HG02678 (cell line): ENCODE results near the gene PLCXD1.
"Not testable (repeated sequence)": the region's sequence is repeated elsewhere in the genome, so short reads cannot be mapped to it uniquely, and the experiment has no call there.

Experiments used
- ATAC-seq: cut with Tn5 transposase; IDR thresholded peaks from one replicate; pipeline ENCODE4 v1.9.1; 2021; ENCODE audit warnings: mild to moderate bottlenecking, moderate library complexity; ENCODE audit not compliant: unreplicated experiment

The PLCXD1 gene

DNA sequence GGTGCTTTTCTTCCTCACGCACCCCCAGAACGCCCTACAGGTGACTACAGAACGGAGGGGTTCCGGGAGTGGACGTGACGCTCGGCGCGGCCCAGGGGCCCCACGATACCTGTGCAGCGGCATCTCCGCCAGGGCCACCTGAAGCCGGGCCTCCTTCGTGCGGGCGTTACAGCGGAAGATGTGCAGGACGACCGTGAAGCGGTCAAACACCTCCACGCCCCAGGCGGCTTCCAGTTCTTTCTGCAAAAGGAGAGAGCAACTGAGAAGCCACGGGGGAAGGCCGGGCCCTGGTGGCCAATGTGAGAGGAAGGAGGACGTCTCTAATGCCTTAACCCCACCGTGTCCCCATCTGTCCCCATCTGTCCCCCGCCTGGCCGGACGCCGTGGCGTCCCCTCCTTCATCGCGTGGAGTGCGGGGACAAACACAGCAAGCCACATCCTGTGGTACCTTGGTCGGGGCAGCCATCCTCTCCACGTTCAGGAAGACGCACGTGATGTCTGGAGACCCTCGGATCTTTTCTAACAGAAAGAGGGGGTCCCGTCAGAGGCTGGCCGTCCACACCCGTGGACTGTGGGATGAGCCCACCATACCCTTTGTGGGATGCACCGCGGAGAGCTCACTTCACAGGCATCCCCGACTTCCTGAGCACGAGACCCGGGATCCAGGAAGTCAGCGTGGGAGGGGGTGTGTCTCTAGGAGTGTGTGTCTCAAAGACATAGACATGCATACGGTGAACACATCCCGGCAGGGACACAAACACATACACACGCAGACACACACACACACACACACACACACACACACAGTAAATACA, 33.8 kb downstream of the PLCXD1 start:
- no peak for ATAC-seq

DNA sequence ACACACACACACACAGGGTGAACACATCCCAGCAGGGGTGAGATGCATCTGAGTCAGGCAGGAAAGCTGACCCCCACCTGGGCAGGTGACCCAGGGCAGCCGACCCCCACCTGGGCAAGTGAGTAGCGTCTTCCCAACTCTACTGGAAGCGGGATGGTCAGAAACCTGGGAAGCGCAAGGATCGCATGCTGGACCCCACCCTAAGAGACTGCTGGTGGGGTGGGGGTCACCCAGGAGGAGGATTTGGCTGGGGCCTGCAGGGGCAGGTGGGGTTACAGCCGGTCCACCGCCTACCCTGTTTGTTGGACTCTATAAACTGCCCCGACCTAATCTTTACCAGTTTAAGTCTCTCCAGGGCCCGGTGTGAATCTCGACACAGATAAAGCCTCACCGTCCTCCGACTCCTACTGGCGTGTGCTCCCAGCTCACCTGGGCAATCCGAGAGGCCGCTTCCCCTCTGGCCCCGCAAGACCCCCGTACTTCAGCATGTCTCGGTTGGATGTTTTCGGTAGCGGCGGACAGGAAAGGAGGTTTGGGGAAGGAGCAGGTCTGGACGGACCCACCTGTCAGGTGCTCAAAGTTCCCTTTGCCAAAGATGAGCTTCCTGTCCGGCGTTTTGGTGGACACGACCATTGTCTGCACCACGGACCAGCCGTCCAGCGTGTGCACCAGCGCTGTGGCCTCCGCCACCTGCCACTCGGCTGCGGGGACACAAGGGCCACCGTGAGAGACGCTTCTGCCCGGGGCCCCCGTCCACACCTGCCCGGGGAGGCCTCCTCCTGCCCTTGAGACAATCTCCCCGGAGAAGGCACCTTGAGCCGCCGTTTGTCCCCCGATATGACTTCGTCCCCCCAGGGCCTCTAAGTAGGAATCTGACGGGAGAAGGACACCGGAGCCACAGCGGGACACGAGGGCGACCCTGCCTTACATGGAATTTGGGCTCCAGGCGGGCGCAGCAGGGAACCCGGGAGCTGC, 35.5 kb downstream of the PLCXD1 start:
- no peak for ATAC-seq

DNA sequence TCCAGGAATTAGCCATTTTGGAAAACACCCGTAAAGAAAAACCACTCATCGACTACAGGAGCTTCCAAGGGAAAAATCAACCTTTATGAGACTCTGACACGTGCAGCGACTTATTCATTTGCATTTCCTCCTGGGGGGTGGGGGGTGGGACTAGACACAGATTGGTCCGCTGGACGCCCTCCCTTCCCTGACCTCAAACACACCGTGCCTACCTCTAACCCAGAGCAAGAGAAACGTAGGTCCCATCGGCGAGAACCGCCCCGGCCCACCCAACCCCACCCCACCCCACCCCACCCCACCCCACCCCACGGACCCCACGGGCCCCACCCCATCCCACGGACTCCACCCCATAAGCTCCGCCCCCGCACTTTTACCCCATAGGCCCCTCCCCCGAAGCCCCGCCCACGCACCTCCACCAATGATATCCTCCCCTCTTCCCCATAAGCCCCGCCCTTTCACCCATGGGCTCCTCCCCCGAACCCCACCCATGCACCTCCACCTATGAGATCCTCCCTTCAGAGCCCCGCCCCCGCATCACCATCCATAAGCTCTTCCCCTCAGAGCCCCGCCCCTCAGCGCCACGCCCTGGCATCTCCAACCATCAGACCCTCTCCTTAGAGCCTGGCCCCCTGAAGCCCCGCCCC, 36.4 kb downstream of the PLCXD1 start:
- ATAC-seq, result no peak

DNA sequence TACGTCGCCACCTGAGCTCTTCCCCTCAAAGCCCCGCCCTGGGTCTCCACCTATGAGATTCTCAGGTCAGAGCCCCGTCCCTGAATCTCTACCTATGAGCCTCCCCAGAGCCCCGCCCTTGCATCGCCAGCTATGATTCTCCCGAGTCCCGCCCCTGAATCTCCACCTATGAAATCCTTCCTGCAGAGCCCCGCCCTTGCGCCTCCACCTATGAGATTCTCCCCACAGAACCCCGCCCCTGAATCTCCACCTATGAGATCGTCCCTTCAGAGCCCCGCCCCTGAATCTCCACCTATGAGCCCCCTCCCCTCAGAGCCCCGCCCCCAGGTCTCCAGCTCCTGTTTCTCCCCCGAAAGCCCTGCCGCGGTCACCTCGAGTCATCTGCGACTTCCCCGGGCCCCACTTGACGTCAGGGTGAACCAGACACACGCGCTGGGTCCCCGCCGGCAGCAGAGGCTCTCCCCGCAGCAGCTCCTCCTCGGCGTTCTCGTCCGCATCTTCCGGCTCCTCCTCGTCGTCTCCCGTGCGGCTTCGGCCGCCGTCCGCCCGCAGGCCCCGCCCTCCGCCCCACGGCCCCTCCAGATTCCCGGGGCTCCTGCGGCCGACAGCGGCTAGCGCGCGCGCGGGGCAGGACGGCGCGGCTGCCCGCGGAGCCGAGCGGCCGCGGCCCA, 37.0 kb downstream of the PLCXD1 start:
- peak; percentile 57 for ATAC-seq

DNA sequence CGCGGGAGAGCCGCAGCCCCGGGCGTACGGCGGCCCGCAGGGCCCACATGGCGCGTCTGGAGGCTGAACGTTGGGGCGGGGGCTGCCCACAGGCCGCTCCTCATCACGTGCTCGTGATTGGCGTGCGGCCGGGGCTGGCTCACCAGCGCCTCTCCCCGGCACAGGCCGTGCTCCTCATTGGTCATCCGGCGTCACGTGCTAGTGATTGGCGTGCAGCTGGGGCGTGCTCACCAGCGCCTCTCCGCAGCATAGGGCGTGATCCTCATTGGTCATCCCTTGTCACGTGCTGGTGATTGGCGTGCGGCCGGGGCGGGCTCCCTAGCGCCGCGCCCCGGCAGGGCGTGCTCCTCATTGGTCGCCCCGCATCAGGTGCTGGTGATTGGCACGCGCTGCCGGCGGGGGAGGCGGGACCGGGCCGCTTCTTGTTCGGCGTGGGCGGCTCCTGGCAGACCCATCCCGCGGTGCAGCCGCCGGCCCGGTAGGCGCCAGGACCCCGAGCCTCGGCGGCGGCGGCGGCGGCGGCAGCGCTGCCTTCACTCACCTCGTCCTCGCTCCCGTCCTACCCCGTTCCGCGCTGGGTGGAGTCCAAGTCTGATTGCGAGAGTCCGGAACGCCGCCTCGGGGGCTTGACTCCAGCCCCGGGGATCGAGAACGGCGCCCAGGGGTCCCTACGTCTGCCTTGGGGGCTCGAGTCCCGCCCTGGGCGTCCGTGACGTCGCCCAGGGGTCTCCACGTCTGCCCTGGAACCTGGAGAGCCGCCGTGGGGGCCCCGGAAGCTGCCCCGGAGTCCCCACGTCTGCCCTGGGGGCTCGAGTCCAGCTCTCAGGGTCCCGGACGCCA, 37.8 kb downstream of the PLCXD1 start, which contains the start of gene GTPBP6:
GTPBP6 (minus strand) TSS at position 58 of the 840 bp plus-strand sequence; CDS start at position 49, 9 bp downstream.
- ATAC-seq, result peak; percentile 81

DNA sequence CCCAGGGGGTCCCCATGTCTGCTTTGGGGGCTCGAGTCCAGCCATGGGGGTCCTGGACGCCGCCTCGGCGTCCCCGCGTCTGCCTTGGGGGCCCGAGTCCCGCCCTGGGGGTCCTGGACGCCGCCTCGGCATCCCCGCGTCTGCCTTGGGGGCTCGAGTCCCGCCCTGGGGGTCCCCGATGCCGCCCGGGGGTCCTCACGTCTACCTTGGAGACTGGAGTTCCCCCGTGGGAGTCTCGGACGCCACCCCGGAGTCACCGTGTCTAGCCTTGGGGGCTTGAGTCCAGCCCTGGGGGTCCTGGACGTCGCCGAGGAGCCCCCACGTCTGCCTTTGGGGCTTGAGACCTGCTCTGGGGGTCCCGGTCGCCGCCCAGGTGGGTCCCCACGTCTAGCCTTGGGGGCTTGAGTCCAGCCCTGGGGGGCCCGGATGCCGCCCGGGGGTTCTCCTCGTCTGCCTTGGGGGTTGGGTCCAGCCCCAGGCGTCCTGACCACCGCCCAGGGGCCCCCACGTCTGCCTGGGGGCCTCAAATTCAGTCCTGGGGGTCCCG, 38.5 kb downstream of the PLCXD1 start:
- no peak for ATAC-seq

DNA sequence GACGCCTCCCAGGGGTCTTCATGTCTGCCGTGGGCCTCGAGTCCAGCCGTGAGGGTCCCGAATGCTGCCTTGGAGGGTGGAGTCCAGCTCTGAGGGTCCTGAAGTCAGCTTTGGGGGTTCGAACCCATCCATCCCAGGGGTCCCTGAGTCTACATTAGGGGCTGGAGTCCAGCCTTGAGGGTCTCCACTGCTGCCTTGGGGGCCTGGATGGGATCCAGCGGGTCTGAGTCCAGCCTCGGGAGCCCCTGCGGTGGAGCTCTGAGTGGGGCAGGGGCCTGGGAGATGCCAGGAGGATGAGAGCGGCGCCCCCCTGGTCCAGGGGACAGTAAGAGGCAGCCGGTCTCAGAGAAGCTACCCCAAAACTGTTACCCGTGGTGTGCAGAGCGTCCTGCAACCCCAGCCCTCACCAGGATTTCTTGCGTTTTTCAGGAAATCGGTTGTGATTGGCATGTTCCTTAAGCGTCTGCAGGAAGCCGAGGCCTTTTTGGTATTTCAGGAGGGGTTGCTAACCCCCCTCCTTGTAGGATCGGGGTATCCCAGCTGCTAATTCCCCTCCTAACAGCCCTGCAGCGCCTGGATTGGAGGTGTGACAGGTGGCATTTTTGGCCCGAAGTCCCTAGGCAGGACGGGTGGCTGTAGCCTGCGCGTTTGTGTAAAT, 39.1 kb downstream of the PLCXD1 start:
- ATAC-seq, result no peak

DNA sequence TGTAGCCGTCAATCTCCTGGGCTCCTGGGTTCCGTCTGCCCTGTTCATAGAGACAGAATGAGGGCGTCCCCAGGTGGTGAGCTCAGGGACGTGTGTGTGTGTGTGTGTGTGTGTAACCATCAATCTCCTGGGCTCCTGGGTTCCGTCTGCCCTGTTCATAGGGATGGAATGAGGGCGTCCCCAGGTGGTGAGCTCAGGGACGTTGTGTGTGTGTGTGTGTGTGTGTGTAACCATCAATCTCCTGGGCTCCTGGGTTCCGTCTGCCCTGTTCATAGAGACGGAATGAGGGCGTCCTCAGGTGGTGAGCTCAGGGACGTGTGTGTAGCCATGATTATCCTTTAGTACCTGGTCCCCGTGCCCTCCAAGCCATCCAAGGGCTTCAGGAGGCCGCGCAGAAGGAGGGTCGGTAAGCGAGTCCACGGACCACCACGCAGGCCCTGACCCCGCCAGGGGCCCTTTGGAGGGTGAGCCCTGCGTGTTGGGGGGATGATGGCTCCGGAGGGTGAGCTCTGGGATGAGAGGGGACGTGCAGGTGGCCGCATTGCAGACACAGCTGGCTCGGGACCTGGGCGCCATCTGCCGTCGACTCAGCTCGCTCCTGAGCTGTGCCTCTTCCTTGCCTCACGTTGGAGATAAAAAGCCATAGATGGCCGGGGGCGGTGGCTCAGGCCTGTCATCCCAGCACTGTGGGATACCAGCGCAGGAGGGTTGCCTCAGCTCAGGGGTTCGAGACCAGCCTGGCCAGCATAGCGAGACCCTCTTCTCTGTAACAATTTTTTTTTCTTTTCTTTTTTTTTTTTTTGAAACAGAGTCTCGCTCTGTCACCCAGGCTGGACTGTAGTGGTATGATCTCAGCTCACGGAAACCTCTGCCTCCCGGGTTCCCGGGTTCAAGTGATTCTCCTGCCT, 42.8 kb downstream of the PLCXD1 start:
- ATAC-seq, result no peak

DNA sequence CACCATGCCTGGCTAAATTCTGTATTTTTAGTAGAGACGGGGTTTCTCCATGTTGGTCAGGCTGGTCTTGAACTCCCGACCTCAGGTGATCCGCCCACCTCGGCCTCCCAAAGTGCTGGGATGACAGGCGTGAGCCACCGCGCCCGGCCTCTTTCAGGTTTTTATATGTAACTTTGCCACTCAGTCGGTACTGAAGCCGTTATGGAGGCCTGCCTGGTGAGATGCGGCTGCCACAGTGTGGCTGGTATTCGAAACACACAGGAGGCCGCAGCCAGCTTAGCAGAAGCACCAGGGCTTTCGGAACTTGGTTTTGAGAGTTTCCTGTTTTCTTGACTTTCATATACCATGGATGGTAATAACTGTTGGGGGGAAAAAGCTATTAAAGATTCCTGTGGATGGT, 43.5 kb downstream of the PLCXD1 start:
- not testable (repeated sequence) for ATAC-seq

DNA sequence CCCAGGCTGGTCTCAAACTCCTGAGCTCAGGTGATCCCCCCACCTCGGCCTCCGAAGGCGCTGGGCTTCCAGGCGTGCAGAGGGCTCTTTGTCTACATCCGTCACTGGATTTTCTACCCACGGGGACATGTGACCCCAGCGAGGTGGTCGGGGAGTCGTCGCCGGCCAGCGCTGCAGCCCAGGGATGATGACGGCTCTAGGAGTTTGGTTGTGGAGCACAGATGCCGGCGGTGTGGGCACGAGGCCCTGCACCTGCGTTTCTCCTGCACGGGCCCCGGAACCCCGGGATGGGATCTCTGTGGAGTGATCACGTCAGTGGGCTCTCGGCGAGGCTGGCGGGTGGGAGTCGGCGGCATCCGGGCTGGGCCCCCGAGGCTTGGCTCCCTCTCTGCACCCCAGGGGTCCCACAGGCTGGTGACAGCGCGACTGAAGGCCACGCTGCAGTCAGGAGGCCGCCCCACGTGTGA, 46.5 kb downstream of the PLCXD1 start:
- ATAC-seq, result no peak

DNA sequence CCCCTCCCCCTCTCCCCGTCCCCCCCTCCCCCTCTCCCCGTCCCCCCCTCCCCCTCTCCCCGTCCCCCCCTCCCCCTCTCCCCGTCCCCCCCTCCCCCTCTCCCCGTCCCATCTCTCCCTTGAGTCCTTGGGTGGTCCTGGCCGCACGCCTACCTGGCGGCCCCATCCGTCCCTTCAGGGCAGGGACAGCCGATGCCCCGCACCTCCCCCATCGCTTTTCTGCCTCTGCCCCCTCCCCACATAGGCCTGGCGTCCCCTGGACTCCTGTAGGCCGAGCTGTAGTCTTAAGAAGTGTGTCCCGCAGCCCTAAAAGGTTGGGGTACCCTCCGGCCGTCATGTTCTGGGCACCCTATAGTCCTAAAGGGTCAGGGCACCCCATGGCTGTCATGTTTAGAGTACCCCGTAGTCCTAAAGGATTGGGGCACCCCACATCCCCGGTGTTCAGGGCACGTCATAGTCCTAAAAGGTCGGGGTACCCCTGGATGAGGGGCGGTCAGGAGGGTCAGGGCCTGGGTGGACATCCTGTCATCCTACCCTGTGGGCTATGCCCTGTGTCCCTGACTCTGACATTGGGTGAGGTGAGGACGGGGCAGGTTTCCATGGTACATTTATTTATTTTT, 48.2 kb downstream of the PLCXD1 start:
- no peak for ATAC-seq

DNA sequence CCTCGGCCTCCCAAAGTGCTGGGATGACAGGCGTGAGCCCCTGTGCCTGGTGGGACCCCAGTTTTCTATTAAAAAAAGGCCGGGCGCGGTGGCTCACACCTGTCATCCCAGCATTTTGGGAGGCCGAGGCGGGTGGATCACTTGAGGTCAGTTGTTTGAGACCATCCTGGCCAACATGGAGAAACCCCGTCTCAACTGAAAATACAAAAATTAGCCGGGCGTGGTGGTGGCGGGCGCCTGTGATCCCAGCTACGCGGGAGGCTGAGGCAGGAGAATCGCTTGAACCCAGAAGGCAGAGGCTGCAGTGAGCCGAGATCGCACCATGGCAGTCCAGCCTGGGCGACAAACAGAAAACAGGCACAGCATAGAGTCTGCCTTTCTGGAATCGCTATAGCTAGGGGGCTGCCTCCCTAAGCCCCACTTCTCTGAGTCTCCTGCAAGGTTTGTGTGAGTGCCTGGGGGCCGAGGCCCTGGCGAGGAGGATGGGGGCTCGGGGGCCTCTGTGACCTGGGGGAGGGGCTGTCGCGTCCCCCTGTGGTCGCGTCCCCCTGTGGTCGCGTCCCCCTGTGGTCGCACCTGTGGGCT, 49.1 kb downstream of the PLCXD1 start:
- ATAC-seq, result not testable (repeated sequence)

DNA sequence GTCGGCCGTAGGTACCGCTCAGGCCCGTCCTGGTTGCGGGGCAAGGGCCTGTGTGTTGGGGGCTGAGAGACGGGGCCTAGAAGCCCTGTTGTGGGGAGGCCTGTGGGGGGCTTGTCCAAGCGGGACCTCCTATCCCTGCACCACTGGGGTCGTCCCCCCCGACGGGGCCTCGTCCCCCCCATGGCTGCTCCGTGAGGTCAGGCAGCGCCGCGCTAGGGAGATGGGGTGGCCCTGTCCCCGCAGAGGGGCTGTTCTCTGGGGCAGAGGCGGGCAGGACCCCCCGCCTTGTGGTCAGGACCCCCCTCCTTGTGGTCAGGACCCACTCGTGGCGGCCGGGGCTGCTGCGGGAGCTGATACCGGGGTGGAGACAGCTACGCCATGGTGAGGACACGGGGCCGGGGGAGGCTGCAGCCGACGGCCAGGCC, 49.6 kb downstream of the PLCXD1 start:
- ATAC-seq, result no peak

DNA sequence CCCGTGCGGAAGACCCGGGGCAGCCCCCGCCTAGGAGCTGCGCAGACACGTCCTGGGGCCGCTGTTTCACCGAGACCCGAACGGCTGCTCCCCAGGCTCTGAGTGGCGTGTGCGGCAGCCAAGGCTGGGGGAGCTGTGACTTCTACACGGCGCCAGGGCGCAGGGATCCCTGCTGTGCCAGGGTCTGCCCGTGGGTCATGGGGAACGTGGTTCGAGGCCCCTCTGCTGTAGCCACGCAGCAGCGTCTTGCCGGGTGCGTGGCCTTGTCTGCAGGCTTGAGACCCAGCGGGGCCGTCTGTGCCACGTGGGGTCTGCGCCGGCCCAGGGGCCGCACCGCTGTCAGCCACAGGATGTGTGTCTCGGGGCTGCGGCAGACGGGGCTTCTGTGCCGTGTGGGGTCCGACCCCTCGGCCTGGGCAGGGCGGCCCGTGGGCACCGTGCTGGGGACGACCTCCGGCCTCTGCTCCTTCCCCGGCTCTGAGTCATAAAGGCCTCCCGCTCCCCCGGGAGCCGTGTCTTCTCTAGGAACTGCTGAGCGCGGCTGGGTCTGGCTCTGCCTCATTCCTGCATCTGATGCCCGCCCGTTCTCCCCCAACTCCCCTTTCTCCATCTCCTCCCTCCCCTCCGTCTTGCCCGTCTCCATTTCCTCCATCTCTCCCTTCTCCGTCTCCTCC, 50.1 kb downstream of the PLCXD1 start:
- no peak for ATAC-seq

DNA sequence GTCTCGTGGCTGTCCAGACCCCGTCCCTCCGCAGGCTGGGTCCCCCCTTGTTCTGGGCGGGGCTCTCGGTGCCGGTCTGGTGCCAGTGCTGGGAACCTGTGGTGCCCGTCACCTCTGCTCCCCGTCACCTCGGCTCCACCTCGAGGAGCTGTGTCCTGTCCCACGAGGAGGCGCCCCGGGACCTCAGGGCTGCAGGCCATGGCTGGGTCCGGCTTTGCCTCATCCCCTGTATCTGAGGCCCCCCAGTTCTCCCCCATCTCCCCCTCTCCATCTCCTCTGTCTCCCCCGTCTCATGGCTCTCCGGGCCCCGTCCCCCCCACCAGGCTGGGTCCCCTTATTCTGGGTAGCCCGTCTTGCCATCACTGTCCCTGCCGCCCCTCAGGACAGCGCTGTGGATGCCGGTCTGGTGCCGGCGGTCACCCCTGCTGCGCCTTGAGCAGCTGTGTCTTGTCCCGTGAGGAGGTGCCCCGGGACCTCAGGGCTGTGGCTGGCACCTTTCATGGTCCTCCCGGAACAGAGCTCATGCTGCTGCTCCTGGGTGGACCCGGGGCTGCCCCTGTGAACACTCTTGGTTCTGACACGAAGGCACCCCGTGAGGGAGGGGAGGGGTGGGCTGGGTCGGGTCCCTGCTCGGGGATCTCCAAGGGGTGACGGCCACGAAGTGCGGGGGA, 50.8 kb downstream of the PLCXD1 start:
- ATAC-seq, result no peak

DNA sequence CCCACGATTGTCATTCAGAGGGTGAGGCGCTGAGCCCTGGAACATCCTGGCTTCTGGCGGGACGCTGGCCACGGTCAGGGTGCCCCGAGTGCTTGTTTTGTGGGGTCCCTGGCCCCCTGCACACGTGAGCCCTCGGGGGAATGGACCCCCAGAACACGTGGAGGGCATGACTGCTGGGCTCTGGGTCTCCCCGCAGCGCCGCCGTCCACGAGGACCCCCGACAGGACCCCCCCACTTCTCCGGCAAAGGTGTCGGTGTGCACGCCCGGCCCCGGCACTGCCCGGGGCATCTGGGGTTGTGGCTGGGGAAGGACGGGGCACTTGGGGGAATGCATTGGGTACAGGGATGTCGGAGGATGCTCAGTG, 51.3 kb downstream of the PLCXD1 start:
- ATAC-seq, result no peak
